ENCODE data around the gene CD28. TPM values are rescaled to one million over a fixed set of nuclear protein-coding genes. Genes with fewer than 3 reads are reported as not detected.

The CD28 gene
- total and polyA plus RNA-seq, 10 of the 15 experiments (the other 5 are each of a cell fraction or from before 2014, with no cell fraction given) = 0.03 to 0.23 (median 0.04) TPM; not detected in 7

GRCh38 chr2:203710226-203710625 lies 3.8 kb downstream of the CD28 start:
- in situ Hi-C loops (cut with MboI) = no loop called here
- no peaks in the 10 kb centered on the region for H3K79me2 ChIP-seq (ENCODE audit: control insufficient read depth, insufficient read depth, low read length)
- BruUV-seq (replicated peaks) = no TSS peak
- intact Hi-C loops (cut with micrococcal nuclease; ENCODE audit: unreplicated experiment) = no loop called here
- POLR2A ChIA-PET = no interaction called here
- H3K4me2 ChIP-seq (ENCODE audit: control insufficient read depth, insufficient read depth) = no peak overlapping the region
- H3K4me1 ChIP-seq (ENCODE audit: control insufficient read depth, insufficient read depth, low read length) = peaks cover 4% of the 10 kb centered on the region; the same call in 1 of the 2 replicates
- no peaks in the 10 kb centered on the region; a peak in 1 of 4 replicates for H3K27me3 ChIP-seq (replicated peaks in 1 of 2; ENCODE audit: control insufficient read depth in 2 of 2, insufficient read depth in 2 of 2, low read length in 1 of 2)
- H3K36me3 ChIP-seq (ENCODE audit: control insufficient read depth in 2 of 2, insufficient read depth in 2 of 2, low read length in 1 of 2) = no peaks in the 10 kb centered on the region
- TF ChIP-seq ZNF24 (IDR thresholded peaks at IDR 0.05) (no peak), TBL1XR1 (IDR thresholded peaks at IDR 0.05; ENCODE audit: low read depth, low read length) (no peak), RBBP5 (conservative IDR thresholded peaks at IDR 0.05) (no peak), SIX5 (IDR thresholded peaks at IDR 0.05; ENCODE audit: low read depth, low read length, severe bottlenecking) (no peak)
- H3K9me3 ChIP-seq (replicated peaks; ENCODE audit: control insufficient read depth, insufficient read depth, low read length) = no peaks in the 10 kb centered on the region
- RAD21 ChIA-PET (ENCODE audit: unreplicated experiment) = no interaction called here
- FAIRE-seq = no peak
- 56% methylated on average over 4 of the region's 4 CpGs for WGBS (ENCODE audit: insufficient coverage, insufficient replicate concordance, low lambda C conversion rate, missing lambda C conversion rate)
- no peak for DNase-seq (ENCODE audit: low read depth, low spot score)
- H3K4me3 ChIP-seq = no peak overlapping the region
- no peak overlapping the region for H3K9ac ChIP-seq (ENCODE audit: control insufficient read depth, insufficient read depth, low read length)
- no peak overlapping the region for H2AFZ ChIP-seq (ENCODE audit: control insufficient read depth, low read depth, low read length)
- CTCF ChIA-PET = no interaction called here
- ATAC-seq = no peak
- SMC1A ChIA-PET (ENCODE audit: uncharacterized antibody, unreplicated experiment) = no interaction called here
- H4K20me1 ChIP-seq (ENCODE audit: control insufficient read depth, insufficient read depth) = no peaks in the 10 kb centered on the region
- no peak overlapping the region for H3K27ac ChIP-seq (ENCODE audit: control insufficient read depth, insufficient read depth)

- H3K27me3 ChIP-seq (replicated peaks in 1 of 2; ENCODE audit: control insufficient read depth in 2 of 2, insufficient read depth in 2 of 2, low read length in 1 of 2) = no peaks in the 10 kb centered on the region; a peak in 1 of 4 replicates
- ChIA-PET SMC1A (ENCODE audit: uncharacterized antibody, unreplicated experiment) (no interaction called here), POLR2A (no interaction called here), RAD21 (ENCODE audit: unreplicated experiment) (no interaction called here), CTCF (no interaction called here)
- no peaks in the 10 kb centered on the region for H3K36me3 ChIP-seq (ENCODE audit: control insufficient read depth in 2 of 2, insufficient read depth in 2 of 2, low read length in 1 of 2)
- H3K9me3 ChIP-seq (replicated peaks; ENCODE audit: control insufficient read depth, insufficient read depth, low read length) = no peaks in the 10 kb centered on the region
- intact Hi-C loops (cut with micrococcal nuclease; ENCODE audit: unreplicated experiment) = no loop called here
- in situ Hi-C loops (cut with MboI) = no loop called here
- no TSS peak for BruUV-seq (replicated peaks)
- H3K9ac ChIP-seq (ENCODE audit: control insufficient read depth, insufficient read depth, low read length) = no peak overlapping the region
- H3K27ac ChIP-seq (ENCODE audit: control insufficient read depth, insufficient read depth) = no peak overlapping the region
- TF ChIP-seq FOS (IDR thresholded peaks at IDR 0.05; ENCODE audit: borderline replicate concordance, extremely low read depth, insufficient read length) = no peak
- TF ChIP-seq SMAD5 (IDR thresholded peaks at IDR 0.05; ENCODE audit: low read depth) = no peak
- TF ChIP-seq RCOR1 (conservative IDR thresholded peaks at IDR 0.05; ENCODE audit: low read depth, low read length) = no peak
- no peak for TF ChIP-seq IRF3 (IDR thresholded peaks at IDR 0.05)
- no peak for TF ChIP-seq IKZF1 (conservative IDR thresholded peaks at IDR 0.05)
- no peak for TF ChIP-seq SIN3A (IDR thresholded peaks at IDR 0.05; ENCODE audit: low read depth, low read length)
- H3K4me1 ChIP-seq (ENCODE audit: control insufficient read depth, insufficient read depth, low read length) = peaks cover 3% of the 10 kb centered on the region; the same call in 1 of the 2 replicates
- WGBS (ENCODE audit: insufficient coverage, insufficient replicate concordance, low lambda C conversion rate, missing lambda C conversion rate) = 29% methylated on average over 2 of the region's 2 CpGs
- DNase-seq (ENCODE audit: low read depth, low spot score) (no peak), FAIRE-seq (no peak), ATAC-seq (no peak)
- H3K79me2 ChIP-seq (ENCODE audit: control insufficient read depth, insufficient read depth, low read length) = no peaks in the 10 kb centered on the region
- H2AFZ ChIP-seq (ENCODE audit: control insufficient read depth, low read depth, low read length) = no peak overlapping the region
- no peak overlapping the region for H3K4me3 ChIP-seq
- H4K20me1 ChIP-seq (ENCODE audit: control insufficient read depth, insufficient read depth) = no peaks in the 10 kb centered on the region
- no peak overlapping the region for H3K4me2 ChIP-seq (ENCODE audit: control insufficient read depth, insufficient read depth)
These were observed 4.5 kb downstream of the CD28 start for GRCh38 chr2:203710952-203711351.

All from GM12878 (cell line).